Ascending aorta (tissue), 2 donors: Measurements from ENCODE around the gene TGFA. TPM values are rescaled to one million over a fixed set of nuclear protein-coding genes. Genes with fewer than 3 reads are reported as not detected.

ENCODE experiments used
- DNase-seq, 2 donors: peaks; one replicate each; pipeline ENCODE4 v3.0.0-alpha.2; 2019; ENCODE audit warnings: low spot score in 2 of 2
- H3K27ac ChIP-seq, 2 donors: fragments of 200-600 bp; sonication (generic); one replicate each; pipeline ENCODE4 v1.5.1; 2016 to 2017; ENCODE audit warnings: mild to moderate bottlenecking in 1 of 2
- H3K27me3 ChIP-seq: fragments of 200-600 bp; sonication (generic); one replicate; pipeline ENCODE4 v1.5.1; 2017
- H3K36me3 ChIP-seq, 2 donors: fragments of 200-600 bp; sonication (generic); one replicate each; pipeline ENCODE4 v1.5.1; 2016
- H3K4me1 ChIP-seq, 2 donors: fragments of 200-600 bp; sonication (generic); one replicate each; pipeline ENCODE4 v1.5.1; 2016 to 2017; ENCODE audit warnings: mild to moderate bottlenecking in 1 of 2
- H3K4me3 ChIP-seq, 2 donors: fragments of 200-600 bp; sonication (generic); one replicate each; pipeline ENCODE4 v1.5.1; 2016 to 2017; ENCODE audit warnings: mild to moderate bottlenecking in 1 of 2
- H3K9me3 ChIP-seq, 2 donors: fragments of 200-600 bp; sonication (generic); one replicate each; pipeline ENCODE4 v1.5.1; 2016
- CTCF ChIP-seq, 3 experiments: fragments of 200-600 bp in 2 of 3; fragments of 450-650 bp in 1 of 3; sonication (generic) in 2 of 3; IDR thresholded peaks; one replicate each; pipeline ENCODE4 v1.5.1; 2016 to 2019; ENCODE audit warnings: antibody characterized with exemption in 3 of 3, mild to moderate bottlenecking in 1 of 3, moderate library complexity in 1 of 3
- intact Hi-C: fragments of 100-400 bp; cut with DNase I; formaldehyde crosslinking; loops from one replicate; pipeline ENCODE4 v1.15.1; 2023
- total RNA-seq: library from RNA; depleted of rRNA; stranded (reverse); fragments of >200 nt; gene quantifications from one replicate; pipeline ENCODE4 v1.1.0, GENCODE V29; 2016

TGFA gene
- total RNA-seq, 1 donor from 2014 or later: 1.8 TPM

GRCh38 chr2:70412294-70413070 is 141.1 kb downstream of the TGFA start:
- intact Hi-C loops: no loop called here
- no peak overlapping the region for H3K27ac ChIP-seq
- H3K4me1 ChIP-seq: no peaks in the 10 kb centered on the region
- TF ChIP-seq CTCF (IDR thresholded peaks at IDR 0.05): no peak
- no peak overlapping the region for H3K4me3 ChIP-seq
- H3K27me3 ChIP-seq: no peaks in the 10 kb centered on the region
- no peaks in the 10 kb centered on the region for H3K36me3 ChIP-seq
- no peaks in the 10 kb centered on the region for H3K9me3 ChIP-seq
- DNase-seq: no peak

DNA sequence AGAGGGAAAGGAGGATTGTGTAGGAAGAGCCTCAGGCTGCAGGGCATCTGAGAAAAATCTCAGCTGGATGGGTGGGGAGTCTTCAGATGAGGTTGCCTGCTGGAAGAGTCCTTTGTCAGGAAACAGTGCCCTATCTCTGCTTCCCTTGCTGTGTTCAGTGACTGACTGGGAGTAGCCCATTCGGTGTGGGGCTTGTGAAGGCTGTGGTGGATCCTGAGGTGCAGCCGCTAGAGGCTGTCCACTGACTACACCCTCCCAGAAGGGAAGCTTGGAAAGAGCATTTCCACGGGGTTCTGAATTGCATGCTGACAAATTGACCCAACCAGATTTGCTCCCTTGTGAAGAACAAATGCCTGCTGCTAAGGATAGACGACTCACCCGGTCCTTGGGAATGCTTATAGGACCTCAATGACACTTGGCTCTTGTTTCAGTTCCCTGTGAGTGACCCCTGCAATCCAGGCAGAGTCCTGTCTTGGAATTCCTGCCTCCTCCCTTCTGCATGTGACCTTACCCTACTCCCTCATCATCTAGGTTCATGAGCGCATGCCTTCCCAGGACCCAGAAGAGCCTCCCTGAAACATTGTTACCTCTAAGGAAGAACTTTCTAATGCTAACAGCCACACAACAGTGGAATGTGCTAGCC is 142.0 kb downstream of the TGFA start:
- Histone ChIP-seq H3K36me3 (no peaks in the 10 kb centered on the region), H3K4me1 (no peaks in the 10 kb centered on the region), H3K9me3 (no peaks in the 10 kb centered on the region), H3K27me3 (no peaks in the 10 kb centered on the region), H3K4me3 (no peak overlapping the region), H3K27ac (no peak overlapping the region)
- no peak for TF ChIP-seq CTCF (IDR thresholded peaks at IDR 0.05)
- intact Hi-C loops: no loop called here
- no peak for DNase-seq

- H3K27ac ChIP-seq: no peak overlapping the region
- TF ChIP-seq CTCF (IDR thresholded peaks at IDR 0.05): no peak
- no peaks in the 10 kb centered on the region for H3K36me3 ChIP-seq
- no peaks in the 10 kb centered on the region for H3K27me3 ChIP-seq
- H3K4me1 ChIP-seq: no peaks in the 10 kb centered on the region
- no peak overlapping the region for H3K4me3 ChIP-seq
- no peaks in the 10 kb centered on the region for H3K9me3 ChIP-seq
- DNase-seq: no peak
- intact Hi-C loops: no loop called here
Observed at GRCh38 chr2:70403267-70404053, 150.2 kb downstream of the TGFA start.

GRCh38 chr2:70400539-70400938 is 153.1 kb downstream of the TGFA start:
- Histone ChIP-seq H3K4me3 (no peak overlapping the region), H3K9me3 (no peaks in the 10 kb centered on the region), H3K27ac (no peak overlapping the region), H3K4me1 (no peaks in the 10 kb centered on the region), H3K27me3 (no peaks in the 10 kb centered on the region), H3K36me3 (no peaks in the 10 kb centered on the region)
- no peak for DNase-seq
- intact Hi-C loops: no loop called here
- TF ChIP-seq CTCF (IDR thresholded peaks at IDR 0.05): no peak

DNA sequence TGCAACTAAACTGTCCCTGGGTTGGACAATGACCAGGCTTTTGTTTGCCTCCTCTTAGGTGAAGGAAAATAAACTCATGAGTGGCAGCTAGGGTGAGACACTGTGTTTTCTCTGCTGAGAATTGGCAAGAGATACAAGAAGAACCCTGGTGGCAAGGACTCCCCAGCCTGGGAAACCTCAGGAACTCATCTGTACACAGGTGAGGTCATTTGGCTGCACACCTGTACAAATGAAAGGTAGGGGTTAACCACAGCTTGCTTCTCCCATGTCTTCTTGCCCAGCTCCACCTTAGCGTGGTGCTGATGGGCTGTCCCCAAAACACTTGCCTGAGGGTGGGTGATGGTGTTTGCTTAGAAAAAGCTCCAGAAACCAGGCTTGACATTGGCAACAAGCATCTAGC is 154.6 kb downstream of the TGFA start:
- H3K4me3 ChIP-seq: no peak overlapping the region
- no peak overlapping the region for H3K27ac ChIP-seq
- intact Hi-C loops: no loop called here
- no peak for DNase-seq
- H3K9me3 ChIP-seq: no peaks in the 10 kb centered on the region
- H3K27me3 ChIP-seq: no peaks in the 10 kb centered on the region
- no peak for TF ChIP-seq CTCF (IDR thresholded peaks at IDR 0.05)
- no peaks in the 10 kb centered on the region for H3K36me3 ChIP-seq
- no peaks in the 10 kb centered on the region for H3K4me1 ChIP-seq

Other genes starting within 250 kb of the TGFA start
- gene ADD2, start 214.4 kb upstream of the TGFA start, total RNA-seq: 10.2 TPM
- gene FIGLA, start 236.8 kb upstream of the TGFA start, total RNA-seq: not detected